D341Med (cell line): ENCODE data around the gene STRBP.

Source experiments
- DNase-seq: peaks from one replicate; pipeline ENCODE4 v3.0.0; 2012; ENCODE audit warnings: low spot score

STRBP gene

GRCh38 chr9:123128591-123128990 lies 139.8 kb downstream of the STRBP start:
- DNase-seq, result no peak

GRCh38 chr9:123127512-123128075 lies 140.8 kb downstream of the STRBP start:
- DNase-seq, result no peak

GRCh38 chr9:123121457-123121856 lies 146.9 kb downstream of the STRBP start:
- no peak for DNase-seq

GRCh38 chr9:123120953-123121352 lies 147.4 kb downstream of the STRBP start:
- no peak for DNase-seq

GRCh38 chr9:123120131-123120530 lies 148.3 kb downstream of the STRBP start:
- no peak for DNase-seq

- no peak for DNase-seq
Observed at GRCh38 chr9:123119566-123119965, 148.8 kb downstream of the STRBP start.

- DNase-seq, result no peak
Observed at GRCh38 chr9:123116036-123116435, 152.3 kb downstream of the STRBP start.

GRCh38 chr9:123115146-123115913 lies 153.1 kb downstream of the STRBP start:
- no peak for DNase-seq

GRCh38 chr9:123113185-123113584 lies 155.2 kb downstream of the STRBP start:
- no peak for DNase-seq

GRCh38 chr9:123112015-123112975 lies 156.1 kb downstream of the STRBP start:
- DNase-seq, result no peak

GRCh38 chr9:123111427-123112014 lies 156.9 kb downstream of the STRBP start:
- DNase-seq, result no peak

GRCh38 chr9:123109540-123110279 lies 158.7 kb downstream of the STRBP start:
- no peak for DNase-seq

GRCh38 chr9:123108976-123109375 lies 159.4 kb downstream of the STRBP start:
- DNase-seq, result no peak

GRCh38 chr9:123107639-123108285 lies 160.6 kb downstream of the STRBP start:
- DNase-seq, result no peak

- DNase-seq, result no peak
Observed at GRCh38 chr9:123105490-123105889, 162.9 kb downstream of the STRBP start.

- no peak for DNase-seq
Observed at GRCh38 chr9:123104807-123105206, 163.6 kb downstream of the STRBP start.

GRCh38 chr9:123102375-123103113 lies 165.8 kb downstream of the STRBP start:
- no peak for DNase-seq

GRCh38 chr9:123099548-123099947 lies 168.8 kb downstream of the STRBP start:
- DNase-seq, result no peak

GRCh38 chr9:123099042-123099441 lies 169.3 kb downstream of the STRBP start:
- DNase-seq, result no peak

GRCh38 chr9:123098096-123098459 lies 170.3 kb downstream of the STRBP start:
- no peak for DNase-seq
